NCI-H2227 treated with DMSO at 0.1 percent for 48 hours (cell line): ENCODE measurements around the gene VSTM2L.
A peak's percentile ranks its signal among the peaks of the same experiment; 100 is the strongest.

Experiments
- DNase-seq: peaks from one replicate; lab custom pipeline; 2025; lab: John Stamatoyannopoulos, UW

Gene VSTM2L

GRCh38 chr20:37899105-37900045, 3.6 kb upstream of the VSTM2L start:
- DNase-seq: no peak

GRCh38 chr20:37901240-37901639, 1.7 kb upstream of the VSTM2L start:
- no peak for DNase-seq

DNA sequence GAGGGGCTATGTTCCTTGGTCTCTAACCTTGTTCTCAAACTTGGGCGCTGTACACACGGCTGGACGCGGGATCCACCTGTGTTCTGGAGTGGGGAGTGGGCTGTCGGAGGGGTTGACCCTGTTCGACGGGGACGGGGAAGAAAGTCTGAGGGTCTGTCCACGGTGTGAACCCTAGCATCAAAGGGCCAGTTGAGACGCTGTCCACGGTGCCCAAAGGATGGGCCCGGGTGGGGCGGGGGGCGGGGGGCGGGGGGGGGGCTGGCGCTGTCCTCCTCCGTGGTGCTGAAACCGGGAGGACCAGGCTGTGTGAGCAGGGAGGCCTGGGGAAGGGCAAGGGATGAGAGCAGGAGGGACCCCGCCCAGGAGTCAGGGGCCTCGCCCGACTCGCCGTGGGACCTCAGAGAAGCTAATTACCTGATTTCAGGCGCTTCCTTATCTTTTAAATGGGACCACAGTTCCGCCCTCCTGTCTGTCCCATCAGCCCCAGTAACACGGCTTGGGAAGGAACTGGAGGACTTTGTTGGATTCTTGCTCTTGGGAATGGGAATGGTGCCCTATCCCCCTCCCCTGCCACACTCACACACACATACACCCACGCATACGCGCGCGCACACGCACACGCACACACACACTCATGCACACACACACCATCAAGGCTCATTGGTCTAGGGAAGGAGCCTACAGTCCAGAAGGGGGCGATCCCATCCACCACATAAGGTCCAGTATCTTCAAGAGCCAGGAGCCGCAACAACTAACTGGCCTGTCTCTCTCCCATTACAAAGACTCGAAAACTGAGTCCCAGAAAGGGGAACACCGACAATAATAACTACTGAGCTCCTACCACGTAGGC, 1.0 kb upstream of the VSTM2L start:
- DNase-seq: peak; percentile 71

DNA sequence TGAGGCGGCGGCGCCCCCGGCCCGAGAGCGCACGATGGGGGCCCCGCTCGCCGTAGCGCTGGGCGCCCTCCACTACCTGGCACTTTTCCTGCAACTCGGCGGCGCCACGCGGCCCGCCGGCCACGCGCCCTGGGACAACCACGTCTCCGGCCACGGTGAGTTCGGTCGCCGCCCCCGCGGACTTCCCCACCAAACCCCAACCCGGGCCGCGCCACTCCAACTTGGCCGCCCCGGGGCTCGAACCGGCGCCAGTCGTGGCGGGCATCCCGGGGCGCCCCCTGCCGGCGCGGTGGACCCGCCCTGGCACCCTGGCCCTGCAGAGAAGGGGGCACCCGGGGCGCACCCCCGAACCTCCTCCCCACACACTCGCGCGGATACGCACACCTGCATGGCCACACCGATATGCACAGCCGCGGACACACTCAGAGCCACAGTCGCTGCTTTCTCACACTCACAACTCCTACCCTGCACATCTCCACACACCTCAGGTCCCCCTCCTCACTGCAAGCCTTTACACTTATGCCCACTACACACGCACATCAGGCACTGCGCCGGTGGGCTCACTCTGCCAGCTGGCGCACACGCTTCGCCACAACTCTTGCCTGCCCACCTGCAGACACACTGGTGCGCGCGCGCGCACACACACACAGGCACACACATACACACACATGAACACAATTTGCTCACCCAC, 535 bp downstream of the VSTM2L start:
- DNase-seq: no peak

GRCh38 chr20:37904008-37904642, 1.2 kb downstream of the VSTM2L start:
- DNase-seq: no peak

- no peak for DNase-seq
These were observed 2.0 kb downstream of the VSTM2L start for GRCh38 chr20:37904845-37905373.

DNA sequence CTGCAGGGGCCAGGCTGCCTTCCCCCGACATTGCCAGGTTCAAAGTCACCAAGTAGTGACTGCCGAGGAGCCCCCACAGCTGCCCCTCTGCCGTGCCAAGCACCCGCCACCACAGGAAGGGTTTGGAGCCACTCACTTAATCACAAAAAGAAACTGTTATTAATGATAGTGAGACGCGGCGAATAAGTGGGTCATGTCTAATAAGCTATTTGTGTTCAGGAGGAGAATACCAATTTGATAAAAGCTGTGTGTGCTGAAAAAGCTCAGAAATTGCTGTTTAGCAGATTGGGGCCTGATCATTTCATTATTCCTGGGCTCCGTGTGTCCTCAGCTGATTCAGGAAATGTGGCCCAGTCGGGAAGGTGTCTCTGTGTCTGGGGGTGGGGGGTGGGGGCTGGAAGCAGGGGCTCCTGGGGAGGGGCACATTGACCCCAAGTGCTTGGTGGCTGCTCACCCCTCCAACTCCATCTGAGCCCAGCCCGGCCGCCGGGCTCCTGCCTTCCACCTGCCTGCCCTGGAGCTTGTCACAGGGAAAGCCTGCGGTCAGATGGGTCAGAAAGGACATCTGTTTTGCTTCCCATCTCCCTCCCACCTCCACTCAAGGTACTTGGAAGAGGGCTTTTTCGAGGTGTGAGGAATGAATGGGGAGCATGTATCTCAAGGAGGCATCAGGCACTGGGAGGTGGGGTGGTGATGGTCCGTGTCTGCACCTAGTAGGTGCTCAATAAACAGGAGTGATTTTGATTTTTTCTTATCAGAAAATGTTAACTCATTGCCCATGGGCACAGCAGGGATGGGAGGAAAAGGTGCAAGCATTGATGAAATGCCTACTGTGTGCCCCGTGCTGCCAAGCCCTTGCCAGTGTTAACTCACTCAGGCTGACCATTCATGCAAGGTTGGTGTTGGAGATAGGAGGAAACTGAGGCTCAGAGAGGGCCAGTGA, 3.0 kb downstream of the VSTM2L start:
- no peak for DNase-seq

GRCh38 chr20:37907330-37907676, 4.4 kb downstream of the VSTM2L start:
- no peak for DNase-seq

DNA sequence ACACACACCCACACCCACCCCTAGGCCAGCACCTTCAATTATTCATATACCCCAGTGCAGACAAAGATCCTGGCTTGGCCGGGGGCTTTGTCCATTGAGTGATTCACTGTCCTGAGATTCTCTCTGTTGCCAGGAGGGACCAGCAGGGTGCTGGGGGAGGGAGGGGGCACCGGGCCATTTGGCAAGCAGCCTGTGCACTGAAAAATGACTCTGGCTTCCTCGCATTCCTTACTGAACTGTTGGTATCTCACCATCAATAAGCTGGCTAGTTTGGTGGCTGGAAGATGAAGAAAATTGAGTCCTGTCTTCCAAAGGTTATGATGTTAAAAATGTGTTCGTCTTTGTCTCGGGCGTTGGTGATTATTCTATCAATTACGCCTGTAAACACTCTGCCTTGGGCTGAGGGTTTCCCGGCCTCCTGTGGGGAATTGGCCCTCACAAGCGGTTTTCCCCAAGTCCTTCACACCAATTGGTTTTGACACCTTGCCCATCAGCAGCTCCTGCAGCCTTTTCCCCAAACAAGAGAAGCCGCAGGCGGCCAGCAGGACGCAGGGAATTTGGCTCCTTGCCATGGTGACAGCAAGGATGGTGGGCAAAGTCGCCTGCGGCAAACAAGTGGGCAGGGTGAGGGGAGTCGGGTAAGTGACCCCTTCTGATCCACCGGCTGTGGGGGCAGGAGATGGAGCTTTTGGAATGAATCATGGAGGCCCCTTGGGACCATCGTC, 4.9 kb downstream of the VSTM2L start:
- peak; percentile 78 for DNase-seq

DNA sequence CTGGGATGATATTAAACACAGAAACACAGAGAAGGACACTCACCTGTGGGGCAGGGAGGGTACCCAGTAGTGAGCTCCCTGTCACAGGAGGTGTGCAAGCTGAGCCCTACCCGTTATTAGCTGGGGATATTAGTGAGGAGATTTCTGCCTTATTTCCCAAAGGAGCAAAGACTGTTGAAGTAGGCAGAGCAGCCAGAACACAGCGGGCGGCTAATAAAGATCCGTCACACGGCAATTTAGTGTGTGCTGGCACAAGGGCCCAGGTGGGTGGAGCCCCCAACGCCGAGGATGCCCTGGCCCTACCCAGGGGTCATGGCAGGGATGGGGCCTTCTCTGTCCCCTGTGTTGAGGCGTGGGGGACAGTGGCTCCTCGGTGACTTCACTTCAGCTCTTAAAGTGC, 8.3 kb downstream of the VSTM2L start:
- DNase-seq: peak; percentile 23

- DNase-seq: peak; percentile 87
These were observed 8.9 kb downstream of the VSTM2L start for GRCh38 chr20:37911838-37912281.

DNA sequence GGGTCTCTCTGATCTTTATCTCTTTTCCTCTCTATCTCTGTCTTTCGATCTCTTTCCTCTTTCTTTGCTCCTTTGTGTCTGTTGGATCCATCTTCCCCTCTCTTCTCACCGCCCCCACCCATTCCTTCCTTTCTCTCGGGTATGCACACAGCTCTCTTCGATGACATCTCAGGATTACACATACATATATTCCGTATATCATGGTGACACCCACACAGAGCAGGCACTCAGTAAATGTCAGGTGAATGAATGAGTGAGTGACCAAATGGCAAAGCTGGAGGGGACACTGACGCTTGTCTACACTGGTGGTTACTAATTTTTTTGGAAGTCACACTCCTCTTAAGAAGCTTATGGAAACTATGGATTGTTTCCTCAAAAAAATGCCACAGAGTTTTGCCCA, 9.9 kb downstream of the VSTM2L start:
- DNase-seq: no peak

DNA sequence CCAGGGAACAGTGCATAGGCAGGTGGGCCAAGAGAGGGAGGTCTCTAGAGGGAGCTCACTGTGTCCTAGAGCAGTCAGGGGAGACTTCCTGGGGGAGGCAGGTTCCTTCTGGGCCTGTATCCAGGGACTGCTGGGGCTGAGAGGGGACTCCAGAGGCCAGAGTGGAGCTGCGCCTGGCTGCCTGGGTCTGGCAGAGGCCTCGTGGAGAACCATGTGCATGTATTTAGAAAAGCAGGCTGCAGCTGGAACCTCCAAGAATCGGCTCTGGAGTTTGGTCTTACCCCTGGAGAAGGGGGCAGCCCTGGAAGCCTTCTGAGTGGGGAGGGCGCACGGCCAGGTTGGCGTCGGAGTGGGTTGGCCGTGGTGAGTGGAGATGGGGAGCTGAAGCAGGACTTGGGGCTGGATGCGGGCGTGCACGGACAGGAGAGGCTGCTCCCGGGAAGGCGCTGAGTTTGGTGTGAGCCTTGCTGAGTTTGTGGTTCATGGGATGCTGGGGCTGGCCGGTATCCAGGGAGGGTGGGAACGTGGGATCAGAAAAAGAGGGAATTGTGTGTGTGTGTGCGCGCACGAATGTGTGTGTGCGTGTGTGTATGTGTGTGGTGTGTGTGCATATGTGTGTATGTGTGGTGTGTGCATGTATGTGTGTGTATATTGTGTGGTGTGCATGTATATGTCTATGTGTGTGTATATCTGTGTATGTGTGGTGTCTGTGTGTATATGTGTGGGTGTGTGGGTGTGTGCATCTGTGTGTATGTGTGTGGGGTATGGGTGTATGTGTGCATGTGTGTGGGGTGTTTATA, 10.8 kb downstream of the VSTM2L start:
- no peak for DNase-seq

- no peak for DNase-seq
These were observed 11.4 kb downstream of the VSTM2L start for GRCh38 chr20:37914367-37914671.

DNA sequence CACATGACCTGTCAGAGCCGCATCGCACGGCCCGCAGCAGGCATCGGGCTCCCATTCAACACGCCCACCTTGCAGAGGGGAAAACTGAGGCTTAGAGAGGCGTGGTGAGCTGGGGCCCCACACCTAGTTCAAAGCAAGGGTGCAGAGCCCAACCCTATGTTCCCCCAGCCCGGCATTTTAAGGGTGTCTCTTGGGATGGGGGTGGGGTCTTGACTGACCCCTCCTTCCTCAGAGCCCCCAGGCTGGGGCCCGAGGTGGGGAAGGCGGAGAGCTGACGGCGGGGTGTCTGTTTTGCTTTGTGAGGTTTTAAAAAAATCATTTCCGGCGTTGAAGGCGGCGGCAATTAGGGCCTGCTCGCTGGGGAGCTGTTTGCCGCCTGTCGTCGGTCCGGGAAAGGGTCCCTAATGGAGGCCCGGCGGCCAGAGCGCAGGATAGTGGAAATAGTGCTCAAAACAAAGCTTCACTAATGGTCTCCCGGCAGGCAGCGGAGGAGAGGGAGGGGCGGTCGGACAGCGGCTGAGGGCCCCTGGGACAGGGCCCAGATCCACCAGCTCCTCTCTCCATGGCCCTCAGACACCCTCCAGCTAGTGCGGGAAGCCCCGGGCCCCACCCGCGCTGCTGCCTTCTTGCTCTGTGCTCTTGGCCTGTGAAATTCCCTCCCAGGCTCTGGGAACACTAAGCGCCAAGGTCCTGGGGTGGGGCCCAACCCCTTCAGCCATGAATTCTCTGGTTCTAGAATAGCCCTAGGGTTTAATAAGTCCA, 11.9 kb downstream of the VSTM2L start:
- peak; percentile 79 for DNase-seq

GRCh38 chr20:37915434-37915787, 12.5 kb downstream of the VSTM2L start:
- DNase-seq: no peak

DNA sequence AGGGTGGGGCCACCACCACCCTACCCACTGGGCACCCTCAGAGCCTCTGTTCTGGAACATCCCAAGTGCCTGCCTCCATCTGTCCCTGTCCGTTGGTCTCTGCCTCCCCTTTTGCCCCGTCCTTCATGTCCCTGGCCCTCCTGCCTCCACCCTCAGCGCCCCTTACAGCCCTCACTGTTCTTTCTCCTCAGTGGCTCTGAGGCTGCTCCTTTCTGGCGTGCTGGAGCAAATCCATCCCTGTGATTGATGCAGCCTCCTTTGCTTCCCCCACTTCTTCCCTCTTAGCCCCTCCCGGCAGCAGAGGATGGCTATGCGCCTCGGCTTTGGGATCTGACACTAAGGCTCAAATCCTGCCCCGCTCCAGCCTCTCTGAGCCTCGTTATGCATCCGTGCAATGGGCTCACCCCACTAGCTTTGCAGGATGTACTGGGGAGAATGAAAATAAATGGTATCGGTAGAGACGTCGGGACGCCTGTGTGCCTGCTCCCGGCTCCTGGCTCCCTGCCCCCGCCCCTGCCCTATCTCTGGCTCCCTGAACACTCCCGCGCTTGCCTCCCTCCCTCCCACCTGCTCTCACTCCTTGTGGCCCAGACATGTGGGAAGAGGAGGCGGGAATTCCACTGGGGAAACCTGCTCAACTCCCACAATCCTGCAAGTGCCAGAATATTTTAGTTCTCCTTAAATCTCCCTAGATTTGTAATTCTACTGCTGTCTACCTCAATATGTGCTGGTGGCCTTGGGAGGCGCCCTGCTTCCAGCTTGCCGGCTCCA, 13.1 kb downstream of the VSTM2L start:
- peak; percentile 64 for DNase-seq

GRCh38 chr20:37917461-37917860, 14.5 kb downstream of the VSTM2L start:
- DNase-seq: no peak
